Erythroblast (primary cell): ENCODE measurements around the gene ERCC1.

Experiments
- GATA1 ChIP-seq: IDR thresholded peaks from 2 replicates; pipeline ENCODE4 v1.6.1; 2011; ENCODE audit warnings: low read depth, mild to moderate bottlenecking, control low read depth, low read length, moderate library complexity
- POLR2A ChIP-seq: IDR thresholded peaks from 2 replicates; pipeline ENCODE4 v1.6.1; 2011; ENCODE audit warnings: mild to moderate bottlenecking, low read length

- TF ChIP-seq POLR2A: no peak
- no peak for TF ChIP-seq GATA1
Observed at GRCh38 chr19:45457776-45458175, 34.1 kb upstream of the ERCC1 start.
